ENCODE data around the gene POLR2A.
"Not testable (repeated sequence)": the region's sequence is repeated elsewhere in the genome, so short reads cannot be mapped to it uniquely, and the experiment has no call there.

GRCh38 chr17:7481275-7481674 is 2.9 kb upstream of the POLR2A start, which contains the start of gene SLC35G6:
- not testable (repeated sequence) for TF ChIP-seq POLR2A, CTCF, EP300 (IDR thresholded peaks at IDR 0.05)
